Neuron (in vitro differentiated cells): ENCODE data around the gene HRH4.

Source experiments
- H2AFZ ChIP-seq: one replicate; pipeline ENCODE4 v1.6.1; 2013; ENCODE audit warnings: low read depth, mild to moderate bottlenecking, inconsistent platforms, low read length, moderate library complexity
- H3K27me3 ChIP-seq: one replicate; pipeline ENCODE4 v1.6.1; 2013; ENCODE audit warnings: low read length; ENCODE audit not compliant: insufficient read depth
- H3K36me3 ChIP-seq: one replicate; pipeline ENCODE4 v1.6.1; 2013; ENCODE audit warnings: low read length; ENCODE audit not compliant: insufficient read depth
- H3K4me1 ChIP-seq: one replicate; pipeline ENCODE4 v1.6.1; 2013; ENCODE audit warnings: low read length; ENCODE audit not compliant: insufficient read depth
- H3K4me3 ChIP-seq: 2 replicates; pipeline ENCODE4 v1.5.1; 2013; ENCODE audit warnings: mild to moderate bottlenecking, low read length, moderate library complexity
- H3K9me3 ChIP-seq: one replicate; pipeline ENCODE4 v1.6.1; 2013; ENCODE audit warnings: low read length

The HRH4 gene

GRCh38 chr18:24474406-24474805 is 14.0 kb downstream of the HRH4 start:
- no peaks in the 10 kb centered on the region for H3K9me3 ChIP-seq
- no peak overlapping the region for H3K4me3 ChIP-seq
- H3K36me3 ChIP-seq, result no peaks in the 10 kb centered on the region
- no peak overlapping the region for H2AFZ ChIP-seq
- H3K4me1 ChIP-seq, result no peaks in the 10 kb centered on the region
- H3K27me3 ChIP-seq, result no peaks in the 10 kb centered on the region

- no peak overlapping the region for H2AFZ ChIP-seq
- no peaks in the 10 kb centered on the region for H3K4me1 ChIP-seq
- no peaks in the 10 kb centered on the region for H3K9me3 ChIP-seq
- no peaks in the 10 kb centered on the region for H3K36me3 ChIP-seq
- no peak overlapping the region for H3K4me3 ChIP-seq
- no peaks in the 10 kb centered on the region for H3K27me3 ChIP-seq
These were observed 15.6 kb downstream of the HRH4 start for GRCh38 chr18:24475926-24476589.

GRCh38 chr18:24479371-24479770 is 18.9 kb downstream of the HRH4 start:
- Histone ChIP-seq H2AFZ (no peak overlapping the region), H3K4me3 (no peak overlapping the region), H3K36me3 (no peaks in the 10 kb centered on the region), H3K27me3 (no peaks in the 10 kb centered on the region), H3K9me3 (no peaks in the 10 kb centered on the region), H3K4me1 (no peaks in the 10 kb centered on the region)

GRCh38 chr18:24482821-24483220 is 22.4 kb downstream of the HRH4 start:
- Histone ChIP-seq H2AFZ (no peak overlapping the region), H3K27me3 (no peaks in the 10 kb centered on the region), H3K4me3 (no peak overlapping the region), H3K4me1 (peaks cover under 1% of the 10 kb centered on the region), H3K9me3 (no peaks in the 10 kb centered on the region), H3K36me3 (no peaks in the 10 kb centered on the region)

- Histone ChIP-seq H3K9me3 (no peaks in the 10 kb centered on the region), H3K4me1 (peaks cover 4% of the 10 kb centered on the region), H3K27me3 (no peaks in the 10 kb centered on the region), H3K4me3 (no peak overlapping the region), H3K36me3 (no peaks in the 10 kb centered on the region), H2AFZ (no peak overlapping the region)
These were observed 25.2 kb downstream of the HRH4 start for GRCh38 chr18:24485681-24486080.

- no peak overlapping the region for H2AFZ ChIP-seq
These were observed 26.2 kb downstream of the HRH4 start for GRCh38 chr18:24486684-24487083.

GRCh38 chr18:24488824-24489493 is 28.5 kb downstream of the HRH4 start:
- Histone ChIP-seq H3K36me3 (no peaks in the 10 kb centered on the region), H3K27me3 (no peaks in the 10 kb centered on the region), H3K4me1 (peaks cover 14% of the 10 kb centered on the region), H3K4me3 (no peak overlapping the region), H3K9me3 (no peaks in the 10 kb centered on the region), H2AFZ (no peak overlapping the region)

More at GRCh38 chr18:24486684-24487083, 26.2 kb downstream of the HRH4 start:
- no peak overlapping the region for H3K4me3 ChIP-seq
- no peaks in the 10 kb centered on the region for H3K9me3 ChIP-seq
- peaks cover 4% of the 10 kb centered on the region for H3K4me1 ChIP-seq
- H3K36me3 ChIP-seq, result no peaks in the 10 kb centered on the region
- no peaks in the 10 kb centered on the region for H3K27me3 ChIP-seq

- H3K4me1 ChIP-seq, result peaks cover 14% of the 10 kb centered on the region
- no peak overlapping the region for H2AFZ ChIP-seq
- no peaks in the 10 kb centered on the region for H3K27me3 ChIP-seq
- no peak overlapping the region for H3K4me3 ChIP-seq
- no peaks in the 10 kb centered on the region for H3K9me3 ChIP-seq
- H3K36me3 ChIP-seq, result no peaks in the 10 kb centered on the region
These were observed 30.1 kb downstream of the HRH4 start for GRCh38 chr18:24490539-24490938.

GRCh38 chr18:24491927-24492834 is 31.7 kb downstream of the HRH4 start:
- Histone ChIP-seq H3K36me3 (no peaks in the 10 kb centered on the region), H3K27me3 (no peaks in the 10 kb centered on the region), H2AFZ (peak overlapping the region; percentile 31), H3K4me3 (no peak overlapping the region), H3K9me3 (no peaks in the 10 kb centered on the region), H3K4me1 (peaks cover 14% of the 10 kb centered on the region)

GRCh38 chr18:24494586-24494985 is 34.1 kb downstream of the HRH4 start:
- no peak overlapping the region for H2AFZ ChIP-seq
- no peaks in the 10 kb centered on the region for H3K9me3 ChIP-seq
- no peaks in the 10 kb centered on the region for H3K36me3 ChIP-seq
- H3K27me3 ChIP-seq, result no peaks in the 10 kb centered on the region
- peaks cover 10% of the 10 kb centered on the region for H3K4me1 ChIP-seq
- no peak overlapping the region for H3K4me3 ChIP-seq

- no peaks in the 10 kb centered on the region for H3K36me3 ChIP-seq
These were observed 36.8 kb downstream of the HRH4 start for GRCh38 chr18:24497031-24497754.

GRCh38 chr18:24499814-24500213 is 39.4 kb downstream of the HRH4 start:
- no peaks in the 10 kb centered on the region for H3K27me3 ChIP-seq
- H3K4me1 ChIP-seq, result no peaks in the 10 kb centered on the region
- H3K9me3 ChIP-seq, result no peaks in the 10 kb centered on the region

More at GRCh38 chr18:24497031-24497754, 36.8 kb downstream of the HRH4 start:
- Histone ChIP-seq H3K27me3 (no peaks in the 10 kb centered on the region), H2AFZ (no peak overlapping the region), H3K4me1 (peaks cover 7% of the 10 kb centered on the region), H3K9me3 (no peaks in the 10 kb centered on the region), H3K4me3 (no peak overlapping the region)

More at GRCh38 chr18:24499814-24500213, 39.4 kb downstream of the HRH4 start:
- Histone ChIP-seq H3K4me3 (no peak overlapping the region), H3K36me3 (no peaks in the 10 kb centered on the region), H2AFZ (no peak overlapping the region)
